ENCODE data around the gene PLIN3.

DNA sequence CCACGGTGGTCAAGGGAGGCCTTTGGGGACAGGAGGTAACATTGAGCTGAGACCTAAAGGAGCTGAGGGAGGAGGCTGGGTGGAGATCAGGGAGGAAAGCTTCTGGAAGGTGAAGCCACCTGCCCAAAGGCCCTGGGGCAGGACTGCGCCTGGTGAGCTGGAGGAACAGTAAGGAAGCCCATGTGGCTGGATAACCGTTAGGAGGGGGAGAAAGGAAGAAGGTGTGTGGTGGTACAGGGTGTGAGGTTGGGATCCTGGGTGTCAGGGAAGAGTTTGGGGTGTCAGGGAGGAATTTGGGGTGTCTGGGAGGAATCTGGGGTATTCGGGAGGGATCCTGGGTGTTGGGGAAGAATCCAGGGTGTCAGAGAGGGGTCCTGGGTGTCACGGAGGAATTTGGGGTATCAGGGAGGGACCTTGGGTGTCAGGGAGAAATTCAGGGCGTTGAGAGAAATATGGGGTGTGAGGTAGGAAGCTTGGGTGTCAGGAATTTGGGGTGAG, 36.6 kb downstream of the PLIN3 start:
- no peak for TF ChIP-seq EZH2 (IDR thresholded peaks at IDR 0.05; ENCODE audit: low read length)
- TF ChIP-seq, protein P1, sequence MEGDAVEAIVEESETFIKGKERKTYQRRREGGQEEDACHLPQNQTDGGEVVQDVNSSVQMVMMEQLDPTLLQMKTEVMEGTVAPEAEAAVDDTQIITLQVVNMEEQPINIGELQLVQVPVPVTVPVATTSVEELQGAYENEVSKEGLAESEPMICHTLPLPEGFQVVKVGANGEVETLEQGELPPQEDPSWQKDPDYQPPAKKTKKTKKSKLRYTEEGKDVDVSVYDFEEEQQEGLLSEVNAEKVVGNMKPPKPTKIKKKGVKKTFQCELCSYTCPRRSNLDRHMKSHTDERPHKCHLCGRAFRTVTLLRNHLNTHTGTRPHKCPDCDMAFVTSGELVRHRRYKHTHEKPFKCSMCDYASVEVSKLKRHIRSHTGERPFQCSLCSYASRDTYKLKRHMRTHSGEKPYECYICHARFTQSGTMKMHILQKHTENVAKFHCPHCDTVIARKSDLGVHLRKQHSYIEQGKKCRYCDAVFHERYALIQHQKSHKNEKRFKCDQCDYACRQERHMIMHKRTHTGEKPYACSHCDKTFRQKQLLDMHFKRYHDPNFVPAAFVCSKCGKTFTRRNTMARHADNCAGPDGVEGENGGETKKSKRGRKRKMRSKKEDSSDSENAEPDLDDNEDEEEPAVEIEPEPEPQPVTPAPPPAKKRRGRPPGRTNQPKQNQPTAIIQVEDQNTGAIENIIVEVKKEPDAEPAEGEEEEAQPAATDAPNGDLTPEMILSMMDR (optimal IDR thresholded peaks at IDR 0.05 in 1 of 3, IDR thresholded peaks at IDR 0.05 in 1 of 3, conservative IDR thresholded peaks at IDR 0.05 in 1 of 3; ENCODE audit: extremely low read depth in 1 of 3, insufficient read depth in 2 of 3, low read length in 3 of 3), result no peak

Data from keratinocyte (primary cell).